Measurements from ENCODE around the gene OARD1.

The OARD1 gene

DNA sequence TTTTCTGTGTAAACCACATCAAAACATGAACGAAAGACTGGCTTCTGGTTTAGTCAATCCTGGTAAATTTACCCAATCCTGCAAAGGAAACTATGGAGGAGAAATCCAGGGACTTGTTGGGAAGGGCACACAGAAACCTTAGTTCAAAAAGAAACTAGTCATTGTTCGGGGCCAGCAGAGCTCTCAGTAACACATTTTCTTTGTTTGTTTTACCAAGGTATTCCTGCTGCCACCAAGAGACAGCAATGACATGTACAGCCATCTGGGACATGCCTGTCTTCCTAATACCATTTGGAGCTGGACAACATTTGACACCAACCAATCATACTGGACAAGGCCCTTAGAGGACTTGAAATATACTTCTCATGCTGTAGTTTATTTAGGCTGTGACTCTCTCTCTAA is 8.3 kb downstream of the OARD1 start:
- Mint-ChIP-seq H3K36me3 (ENCODE audit: low read depth) (peaks cover 70% of the 10 kb centered on the region), H3K4me3 (no peak overlapping the region), H3K27ac (no peak overlapping the region), H3K9me3 (no peaks in the 10 kb centered on the region), H3K27me3 (no peaks in the 10 kb centered on the region), H3K4me1 (ENCODE audit: low read depth) (peaks cover 12% of the 10 kb centered on the region)

- H3K4me3 Mint-ChIP-seq: no peak overlapping the region
- H3K4me1 Mint-ChIP-seq (ENCODE audit: low read depth): peaks cover 11% of the 10 kb centered on the region
- no peak overlapping the region for H3K27ac Mint-ChIP-seq
- H3K27me3 Mint-ChIP-seq: no peaks in the 10 kb centered on the region
- no peaks in the 10 kb centered on the region for H3K9me3 Mint-ChIP-seq
- peaks cover 66% of the 10 kb centered on the region for H3K36me3 Mint-ChIP-seq (ENCODE audit: low read depth)
These were observed 10.1 kb downstream of the OARD1 start for GRCh38 chr6:41062056-41062455.

- Mint-ChIP-seq H3K36me3 (ENCODE audit: low read depth) (peaks cover 66% of the 10 kb centered on the region), H3K27me3 (no peaks in the 10 kb centered on the region), H3K27ac (no peak overlapping the region), H3K4me1 (ENCODE audit: low read depth) (peaks cover 5% of the 10 kb centered on the region), H3K9me3 (no peaks in the 10 kb centered on the region), H3K4me3 (no peak overlapping the region)
These were observed 10.9 kb downstream of the OARD1 start for GRCh38 chr6:41061196-41061726.

GRCh38 chr6:41059556-41059955 is 12.6 kb downstream of the OARD1 start:
- no peak overlapping the region for H3K27ac Mint-ChIP-seq

GRCh38 chr6:41058783-41059181 is 13.4 kb downstream of the OARD1 start:
- Mint-ChIP-seq H3K27me3 (no peaks in the 10 kb centered on the region), H3K9me3 (no peaks in the 10 kb centered on the region), H3K4me1 (ENCODE audit: low read depth) (peaks cover 5% of the 10 kb centered on the region), H3K4me3 (no peak overlapping the region), H3K36me3 (ENCODE audit: low read depth) (peaks cover 52% of the 10 kb centered on the region), H3K27ac (peak overlapping the region; percentile 45)

More at GRCh38 chr6:41059556-41059955, 12.6 kb downstream of the OARD1 start:
- peaks cover 5% of the 10 kb centered on the region for H3K4me1 Mint-ChIP-seq (ENCODE audit: low read depth)
- H3K36me3 Mint-ChIP-seq (ENCODE audit: low read depth): peaks cover 59% of the 10 kb centered on the region
- H3K9me3 Mint-ChIP-seq: no peaks in the 10 kb centered on the region
- H3K4me3 Mint-ChIP-seq: no peak overlapping the region
- no peaks in the 10 kb centered on the region for H3K27me3 Mint-ChIP-seq

DNA sequence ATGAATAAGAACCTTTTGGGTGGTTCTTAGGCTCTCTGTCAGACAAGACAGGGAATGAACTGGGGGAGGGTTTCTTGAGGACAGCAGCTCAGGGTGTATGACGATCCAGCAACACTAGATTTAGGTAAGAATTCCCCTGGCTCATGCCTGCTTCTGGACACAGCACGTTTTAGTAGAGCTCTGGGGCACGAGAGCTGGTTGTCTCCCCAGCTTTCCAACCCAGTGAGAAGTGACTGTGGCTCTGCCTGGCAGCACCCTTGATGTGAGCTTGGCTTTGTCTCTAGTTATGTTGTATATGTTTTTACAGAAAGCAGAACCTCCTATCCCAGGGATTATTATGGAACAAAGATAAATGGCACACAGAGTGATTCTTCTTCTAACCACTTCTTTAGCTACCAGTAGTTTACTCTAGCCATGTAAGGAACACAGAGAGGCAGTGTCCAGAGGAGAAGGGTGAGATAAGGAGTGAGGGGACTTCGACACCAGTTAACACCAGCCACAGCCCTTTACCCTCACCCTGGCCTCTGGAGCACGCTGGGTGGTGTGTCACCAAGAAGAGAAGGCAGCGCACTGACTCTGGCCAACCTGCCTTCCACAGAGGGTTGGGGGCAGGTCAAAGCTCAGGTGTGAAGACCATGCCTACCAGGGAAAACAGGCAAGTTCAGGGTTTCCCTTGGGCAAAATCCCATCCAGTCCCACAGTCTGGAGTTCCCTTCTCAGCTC is 15.2 kb downstream of the OARD1 start:
- Mint-ChIP-seq H3K27ac (no peak overlapping the region), H3K36me3 (ENCODE audit: low read depth) (peaks cover 40% of the 10 kb centered on the region), H3K4me1 (ENCODE audit: low read depth) (peaks cover 15% of the 10 kb centered on the region), H3K4me3 (no peak overlapping the region), H3K9me3 (no peaks in the 10 kb centered on the region), H3K27me3 (no peaks in the 10 kb centered on the region)

- Mint-ChIP-seq H3K27ac (no peak overlapping the region), H3K4me1 (ENCODE audit: low read depth) (peaks cover 22% of the 10 kb centered on the region), H3K9me3 (no peaks in the 10 kb centered on the region), H3K36me3 (ENCODE audit: low read depth) (peaks cover 36% of the 10 kb centered on the region), H3K27me3 (no peaks in the 10 kb centered on the region), H3K4me3 (no peak overlapping the region)
These were observed 17.0 kb downstream of the OARD1 start for GRCh38 chr6:41055149-41055548.

DNA sequence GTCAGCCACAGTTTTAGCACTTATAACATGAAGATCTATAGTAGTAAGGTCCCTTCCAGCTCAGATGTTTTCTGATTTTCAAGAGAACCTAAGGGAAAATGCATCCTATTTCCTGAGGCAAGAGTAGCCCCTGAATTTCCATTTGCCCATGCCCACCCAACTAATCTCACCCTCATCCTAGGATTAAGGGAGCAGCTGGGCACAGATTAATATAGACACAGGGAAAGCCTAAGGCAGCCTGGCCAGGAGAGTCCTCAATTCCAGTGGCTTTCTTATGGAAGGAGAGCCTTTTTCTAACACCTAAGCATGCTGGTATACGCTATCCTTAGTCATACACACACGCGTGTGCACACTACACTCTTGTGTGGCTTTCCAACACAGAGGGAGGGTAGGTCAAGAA is 17.6 kb downstream of the OARD1 start:
- Mint-ChIP-seq H3K36me3 (ENCODE audit: low read depth) (peaks cover 31% of the 10 kb centered on the region), H3K4me1 (ENCODE audit: low read depth) (peaks cover 22% of the 10 kb centered on the region), H3K27me3 (no peaks in the 10 kb centered on the region), H3K27ac (no peak overlapping the region), H3K9me3 (no peaks in the 10 kb centered on the region), H3K4me3 (no peak overlapping the region)

- Mint-ChIP-seq H3K4me3 (no peak within 1 kb of the TSS), H3K36me3 (ENCODE audit: low read depth) (peaks cover 27% of the 10 kb centered on the region), H3K9me3 (no peaks in the 10 kb centered on the region), H3K27ac (peak within 1 kb of the TSS; percentile 84), H3K4me1 (ENCODE audit: low read depth) (peaks cover 16% of the 10 kb centered on the region), H3K27me3 (no peaks in the 10 kb centered on the region)
These were observed 19.1 kb downstream of the OARD1 start, which contains the start of gene APOBEC2 for GRCh38 chr6:41053041-41053440. APOBEC2 (plus strand) TSS chr6:41053202; CDS start chr6:41053348, 146 bp downstream.

- no peak overlapping the region for H3K4me3 Mint-ChIP-seq
- peak overlapping the region; percentile 84 for H3K27ac Mint-ChIP-seq
- no peaks in the 10 kb centered on the region for H3K27me3 Mint-ChIP-seq
- peaks cover 22% of the 10 kb centered on the region for H3K36me3 Mint-ChIP-seq (ENCODE audit: low read depth)
- H3K4me1 Mint-ChIP-seq (ENCODE audit: low read depth): peaks cover 16% of the 10 kb centered on the region
- H3K9me3 Mint-ChIP-seq: no peaks in the 10 kb centered on the region
These were observed 20.3 kb downstream of the OARD1 start for GRCh38 chr6:41051873-41052272.

- Mint-ChIP-seq H3K27ac (no peak overlapping the region), H3K4me3 (no peak overlapping the region), H3K4me1 (ENCODE audit: low read depth) (peaks cover 16% of the 10 kb centered on the region), H3K9me3 (no peaks in the 10 kb centered on the region), H3K36me3 (ENCODE audit: low read depth) (peaks cover 11% of the 10 kb centered on the region), H3K27me3 (no peaks in the 10 kb centered on the region)
These were observed 21.6 kb downstream of the OARD1 start for GRCh38 chr6:41050536-41050935.

GRCh38 chr6:41049955-41050354 is 22.2 kb downstream of the OARD1 start:
- Mint-ChIP-seq H3K36me3 (ENCODE audit: low read depth) (peaks cover 10% of the 10 kb centered on the region), H3K4me1 (ENCODE audit: low read depth) (peaks cover 16% of the 10 kb centered on the region), H3K27ac (no peak overlapping the region), H3K9me3 (no peaks in the 10 kb centered on the region), H3K4me3 (no peak overlapping the region), H3K27me3 (no peaks in the 10 kb centered on the region)

DNA sequence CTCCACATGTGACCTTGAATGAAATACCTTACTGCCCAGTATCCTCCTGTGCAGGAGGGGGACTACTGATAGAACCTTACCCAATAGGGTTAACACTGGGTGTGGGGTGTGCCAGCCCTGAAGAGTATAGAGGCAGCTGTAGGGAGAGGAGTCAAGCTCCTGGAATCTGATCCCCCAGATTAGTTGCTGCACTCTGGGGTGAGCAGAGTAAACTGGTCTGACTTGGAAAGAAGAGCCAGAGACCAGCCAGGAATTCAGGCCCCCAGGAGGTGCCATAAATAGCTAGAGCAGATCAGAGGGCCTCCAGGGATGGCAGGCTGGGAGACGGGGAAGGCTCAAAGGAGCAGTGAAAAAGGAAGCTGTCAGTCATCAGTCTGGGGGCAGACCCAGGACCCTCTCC is 22.6 kb downstream of the OARD1 start:
- H3K4me3 Mint-ChIP-seq: no peak overlapping the region
- H3K4me1 Mint-ChIP-seq (ENCODE audit: low read depth): peaks cover 16% of the 10 kb centered on the region
- no peak overlapping the region for H3K27ac Mint-ChIP-seq
- peaks cover 10% of the 10 kb centered on the region for H3K36me3 Mint-ChIP-seq (ENCODE audit: low read depth)
- no peaks in the 10 kb centered on the region for H3K9me3 Mint-ChIP-seq
- H3K27me3 Mint-ChIP-seq: no peaks in the 10 kb centered on the region

GRCh38 chr6:41047745-41048732 is 24.1 kb downstream of the OARD1 start:
- no peaks in the 10 kb centered on the region for H3K27me3 Mint-ChIP-seq
- peaks cover 10% of the 10 kb centered on the region for H3K36me3 Mint-ChIP-seq (ENCODE audit: low read depth)
- no peak overlapping the region for H3K27ac Mint-ChIP-seq
- peaks cover 16% of the 10 kb centered on the region for H3K4me1 Mint-ChIP-seq (ENCODE audit: low read depth)
- H3K4me3 Mint-ChIP-seq: no peak overlapping the region
- H3K9me3 Mint-ChIP-seq: no peaks in the 10 kb centered on the region

- Mint-ChIP-seq H3K36me3 (ENCODE audit: low read depth) (peaks cover 10% of the 10 kb centered on the region), H3K27me3 (no peaks in the 10 kb centered on the region), H3K27ac (no peak overlapping the region), H3K4me3 (no peak overlapping the region), H3K9me3 (no peaks in the 10 kb centered on the region), H3K4me1 (ENCODE audit: low read depth) (peaks cover 10% of the 10 kb centered on the region)
These were observed 24.9 kb downstream of the OARD1 start for GRCh38 chr6:41047306-41047705.
